ENCODE data around the gene JADE2. TPM values are rescaled to one million over a fixed set of nuclear protein-coding genes. Genes with fewer than 3 reads are reported as not detected.
A peak's percentile ranks its signal among the peaks of the same experiment; 100 is the strongest.
"Not testable (repeated sequence)": the region's sequence is repeated elsewhere in the genome, so short reads cannot be mapped to it uniquely, and the experiment has no call there.

The JADE2 gene
- total RNA-seq, 1 donor from 2014 or later = 5.2 TPM

DNA sequence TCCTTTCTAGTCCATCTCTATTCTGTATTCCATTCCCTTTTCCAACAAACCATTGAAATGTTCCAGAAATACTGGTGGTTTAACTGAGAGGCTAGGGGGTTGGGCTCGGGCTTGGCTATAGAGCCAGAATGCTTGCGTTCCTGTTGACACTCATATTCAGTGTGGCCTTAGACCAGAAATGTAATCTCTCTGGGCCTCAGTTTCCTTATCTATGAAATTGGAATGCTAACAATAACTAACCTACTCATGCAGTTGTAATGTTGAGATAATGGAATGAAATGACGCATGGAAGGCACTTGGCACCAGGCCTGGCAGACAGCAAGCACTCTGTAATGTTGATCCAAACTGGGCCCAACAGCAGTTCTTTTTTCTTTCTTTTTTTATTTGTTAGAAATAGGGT, 26.8 kb downstream of the JADE2 start:
- no peak for DNase-seq

DNA sequence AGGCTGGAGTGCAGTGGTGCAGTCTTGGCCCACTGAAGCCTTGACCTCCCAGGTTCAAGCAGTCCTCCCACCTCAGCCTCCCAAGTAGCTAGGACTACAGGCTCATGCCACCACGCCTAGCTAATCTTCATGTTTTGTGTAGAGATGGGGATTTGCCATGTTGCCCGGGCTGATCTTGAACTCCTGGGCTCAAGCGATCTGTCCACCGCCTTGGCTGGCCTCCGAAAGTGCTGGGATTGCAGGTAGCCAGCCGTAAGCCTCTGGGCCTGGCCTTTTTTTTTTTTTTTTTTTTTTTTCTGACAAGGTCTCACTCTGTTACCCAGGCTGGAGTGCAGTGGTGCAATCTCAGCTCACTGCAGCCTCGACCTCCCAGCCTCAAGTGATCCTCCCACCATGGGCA, 27.2 kb downstream of the JADE2 start:
- DNase-seq = not testable (repeated sequence)

- no peak for DNase-seq
These were observed 28.4 kb downstream of the JADE2 start for GRCh38 chr5:134553821-134554267.

DNA sequence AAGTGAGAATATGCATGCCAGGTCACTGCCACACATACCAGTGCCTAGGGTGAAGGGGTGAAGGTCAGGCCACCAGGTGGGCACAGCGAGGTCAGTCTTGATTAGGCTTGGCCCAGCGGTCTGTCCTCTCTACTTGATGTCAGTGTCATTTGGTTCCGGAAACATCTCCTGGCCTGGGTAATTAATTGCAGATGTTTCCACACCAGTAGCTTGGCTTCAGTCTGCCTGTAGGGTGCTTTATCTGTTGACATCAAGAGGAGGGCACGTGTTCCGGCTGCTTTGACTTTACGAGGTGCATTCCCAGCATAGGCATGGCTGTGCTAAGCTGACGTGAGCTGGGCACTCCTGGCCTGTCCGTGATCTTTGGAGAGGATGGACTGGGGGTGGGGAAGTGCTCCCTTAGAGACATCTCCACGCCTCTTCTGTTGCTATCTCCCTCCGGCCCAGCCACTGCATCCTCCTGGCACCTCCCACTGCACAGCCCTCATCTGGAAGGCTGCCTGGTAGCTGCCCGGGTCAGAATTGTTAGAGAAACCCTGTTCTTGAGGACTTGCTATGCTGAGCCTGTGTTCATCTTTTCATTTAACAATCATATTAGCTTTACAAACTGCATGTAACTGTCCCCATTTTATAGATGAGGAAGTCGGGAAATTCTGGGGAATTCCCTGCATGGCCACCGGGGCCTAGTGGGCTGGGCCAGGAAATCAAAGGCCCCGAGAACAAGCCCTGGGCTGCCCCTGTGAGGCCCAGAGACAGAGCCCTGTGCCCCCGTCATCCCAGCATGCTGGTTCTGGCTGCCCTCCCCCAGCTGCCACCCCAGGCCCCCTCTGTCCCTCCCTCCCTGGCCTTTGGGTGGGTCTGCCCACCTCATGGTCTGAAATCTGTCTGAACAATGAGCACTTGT, 29.1 kb downstream of the JADE2 start:
- no peak for DNase-seq

DNA sequence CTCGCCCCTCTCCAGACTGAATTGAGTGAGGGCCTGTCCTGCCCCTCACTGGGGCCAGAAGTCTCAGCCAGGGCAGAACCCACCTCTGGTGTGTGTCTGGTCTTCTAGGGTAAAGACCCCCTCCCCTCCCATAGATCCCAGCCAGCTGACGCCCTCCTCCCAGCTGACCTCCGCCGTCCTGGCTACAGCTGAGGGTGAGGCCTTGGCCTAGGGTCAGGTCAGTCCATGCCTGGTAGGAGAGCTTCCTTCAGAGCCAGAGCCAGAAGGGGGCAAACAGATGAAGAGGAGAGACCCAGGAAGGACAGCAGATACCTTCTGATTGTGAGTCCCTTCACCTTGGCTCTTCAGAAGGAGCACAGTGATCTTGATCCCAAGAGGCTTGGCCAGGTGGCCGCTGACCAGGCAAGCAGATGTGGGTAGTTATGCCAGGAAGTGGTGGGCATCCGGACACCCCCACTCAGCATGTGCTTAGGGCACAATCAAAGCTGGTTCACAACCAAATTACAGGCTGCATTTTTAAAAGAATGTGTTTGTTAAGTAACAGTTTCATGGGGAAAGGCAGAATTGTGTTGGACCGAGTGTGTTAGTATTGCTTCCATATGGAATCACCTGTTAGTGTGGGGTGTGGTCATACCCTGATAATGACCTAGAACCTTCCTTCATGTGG, 29.9 kb downstream of the JADE2 start:
- no peak for DNase-seq

- DNase-seq = peak; percentile 78
These were observed 30.4 kb downstream of the JADE2 start for GRCh38 chr5:134555890-134556311.

- not testable (repeated sequence) for DNase-seq
These were observed 31.1 kb downstream of the JADE2 start for GRCh38 chr5:134556588-134556987.

DNA sequence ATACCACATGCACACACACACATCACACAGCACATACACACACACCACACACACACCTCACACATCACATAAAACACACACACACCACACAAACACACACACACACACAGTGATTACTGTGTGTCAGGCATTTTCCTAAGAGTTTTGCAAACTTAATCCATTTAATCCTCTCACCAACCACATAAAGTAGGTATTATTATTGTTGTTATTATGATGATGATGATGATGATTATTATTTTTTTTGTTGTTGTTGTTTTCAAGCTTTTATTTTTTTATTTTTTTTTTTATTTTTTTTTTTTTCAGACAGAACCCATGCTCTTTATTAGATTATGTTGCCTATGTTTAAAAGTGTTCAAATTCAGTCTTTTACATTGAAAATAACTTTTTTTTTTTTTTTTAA, 31.5 kb downstream of the JADE2 start:
- no peak for DNase-seq

- no peak for DNase-seq
These were observed 34.2 kb downstream of the JADE2 start for GRCh38 chr5:134559672-134560071.

DNA sequence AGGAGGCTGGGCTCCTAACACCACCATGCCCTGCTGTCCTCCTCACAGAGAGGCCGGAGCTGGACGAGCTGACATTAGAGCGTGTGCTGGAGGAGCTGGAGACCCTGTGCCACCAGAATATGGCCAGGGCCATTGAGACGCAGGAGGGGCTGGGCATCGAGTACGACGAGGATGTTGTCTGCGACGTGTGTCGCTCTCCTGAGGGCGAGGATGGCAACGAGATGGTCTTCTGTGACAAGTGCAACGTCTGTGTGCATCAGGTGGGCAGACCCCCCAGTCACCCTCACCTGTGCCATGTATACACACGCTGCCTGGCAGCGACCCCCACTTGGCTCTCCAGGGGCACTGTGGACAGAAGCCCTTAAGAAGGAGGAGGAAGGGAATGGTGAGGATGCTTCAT, 35.2 kb downstream of the JADE2 start:
- DNase-seq = no peak

- DNase-seq = peak; percentile 48
These were observed 36.4 kb downstream of the JADE2 start for GRCh38 chr5:134561871-134562296.

GRCh38 chr5:134563221-134563620, 37.8 kb downstream of the JADE2 start:
- no peak for DNase-seq

DNA sequence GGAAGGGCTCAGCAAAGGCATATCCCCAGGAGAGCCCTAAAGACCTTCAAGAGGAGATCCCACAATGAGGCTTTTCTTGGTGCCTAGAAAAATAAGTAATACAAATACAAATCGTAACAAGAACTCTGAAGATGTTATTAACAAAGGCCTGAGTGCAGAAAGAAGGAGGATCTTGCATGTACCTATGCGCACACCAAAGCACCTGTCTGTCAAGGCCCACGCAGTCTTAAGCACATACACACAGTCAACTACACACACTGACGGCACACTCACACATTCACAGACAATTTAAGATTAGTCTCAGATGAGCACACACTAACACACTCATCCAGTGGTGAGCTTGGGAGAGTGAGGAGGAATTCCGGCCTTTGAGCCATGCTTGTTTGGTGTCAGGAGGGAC, 38.5 kb downstream of the JADE2 start:
- DNase-seq = no peak

GRCh38 chr5:134564396-134564795, 38.9 kb downstream of the JADE2 start:
- no peak for DNase-seq

DNA sequence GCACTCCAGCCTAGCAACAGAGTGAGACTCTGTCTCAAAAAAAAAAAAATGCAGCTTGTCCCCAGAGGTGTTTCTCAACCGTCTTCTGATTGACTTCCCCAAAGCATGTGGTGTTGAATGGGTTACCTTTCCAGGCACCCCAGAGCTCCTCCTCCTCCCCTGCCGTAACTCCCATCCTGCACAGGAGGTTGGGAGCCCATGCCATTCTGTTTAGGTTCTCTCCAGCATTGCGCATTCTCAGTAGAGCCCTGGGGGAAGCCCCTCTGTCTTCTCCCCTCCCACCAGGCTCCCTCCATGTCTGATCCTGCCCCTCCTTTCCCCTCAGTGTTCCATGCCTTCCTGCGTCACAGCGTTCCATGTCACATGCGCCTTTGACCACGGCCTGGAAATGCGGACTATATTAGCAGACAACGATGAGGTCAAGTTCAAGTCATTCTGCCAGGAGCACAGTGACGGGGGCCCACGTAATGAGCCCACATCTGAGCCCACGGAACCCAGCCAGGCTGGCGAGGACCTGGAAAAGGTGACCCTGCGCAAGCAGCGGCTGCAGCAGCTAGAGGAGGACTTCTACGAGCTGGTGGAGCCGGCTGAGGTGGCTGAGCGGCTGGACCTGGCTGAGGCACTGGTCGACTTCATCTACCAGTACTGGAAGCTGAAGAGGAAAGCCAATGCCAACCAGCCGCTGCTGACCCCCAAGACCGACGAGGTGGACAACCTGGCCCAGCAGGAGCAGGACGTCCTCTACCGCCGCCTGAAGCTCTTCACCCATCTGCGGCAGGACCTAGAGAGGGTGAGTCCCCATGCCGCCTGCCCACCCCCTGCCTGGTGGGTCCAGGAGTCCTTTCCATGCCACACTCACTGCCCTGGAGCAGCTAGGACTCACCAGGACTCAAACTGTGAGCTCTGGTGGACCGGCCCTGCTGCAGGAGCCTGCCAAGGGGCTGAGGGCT, 40.6 kb downstream of the JADE2 start:
- no peak for DNase-seq

DNA sequence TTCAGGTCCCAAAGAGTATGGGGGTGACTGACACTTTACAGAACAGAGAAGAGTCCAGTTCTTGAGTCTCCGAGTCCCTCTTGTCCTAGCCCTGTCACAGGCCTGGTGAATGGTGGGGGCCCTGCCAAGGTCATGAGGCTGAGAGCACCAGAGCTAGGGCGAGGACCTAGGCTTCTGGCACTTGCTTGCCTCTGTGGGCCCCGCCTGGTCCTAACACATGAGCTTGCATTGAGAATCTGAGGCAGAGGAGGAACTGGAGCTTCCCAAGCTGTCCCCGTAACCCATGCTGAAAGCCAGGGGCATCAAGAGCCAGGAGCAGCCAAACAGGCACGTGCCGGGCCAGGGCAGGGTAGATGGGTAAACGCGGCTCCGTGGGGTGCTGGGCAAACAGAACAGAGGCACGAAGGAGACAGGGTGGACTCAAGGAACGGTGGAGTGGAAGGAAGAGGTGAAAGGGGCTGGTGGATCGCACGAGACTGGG, 41.3 kb downstream of the JADE2 start:
- no peak for DNase-seq

GRCh38 chr5:134567641-134568336, 42.3 kb downstream of the JADE2 start:
- DNase-seq = no peak

DNA sequence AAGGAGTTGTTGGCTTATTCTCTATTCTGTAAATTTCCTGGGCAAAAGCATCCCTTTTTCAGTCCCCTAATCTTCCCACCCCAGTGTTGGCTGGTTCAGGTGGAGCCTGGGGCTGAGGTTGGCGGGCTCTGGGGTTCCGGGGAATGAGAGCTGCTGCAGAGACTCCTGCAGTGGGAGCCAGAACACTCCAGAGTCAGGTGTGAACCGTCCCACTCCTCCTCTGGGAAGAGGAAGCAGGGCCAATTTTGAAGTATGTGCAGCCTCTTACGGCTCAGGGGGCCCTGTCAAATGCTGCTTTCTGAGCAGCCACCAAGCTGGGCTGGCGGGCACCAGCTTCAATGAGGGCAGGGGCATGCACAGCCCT, 42.8 kb downstream of the JADE2 start:
- DNase-seq = no peak

DNA sequence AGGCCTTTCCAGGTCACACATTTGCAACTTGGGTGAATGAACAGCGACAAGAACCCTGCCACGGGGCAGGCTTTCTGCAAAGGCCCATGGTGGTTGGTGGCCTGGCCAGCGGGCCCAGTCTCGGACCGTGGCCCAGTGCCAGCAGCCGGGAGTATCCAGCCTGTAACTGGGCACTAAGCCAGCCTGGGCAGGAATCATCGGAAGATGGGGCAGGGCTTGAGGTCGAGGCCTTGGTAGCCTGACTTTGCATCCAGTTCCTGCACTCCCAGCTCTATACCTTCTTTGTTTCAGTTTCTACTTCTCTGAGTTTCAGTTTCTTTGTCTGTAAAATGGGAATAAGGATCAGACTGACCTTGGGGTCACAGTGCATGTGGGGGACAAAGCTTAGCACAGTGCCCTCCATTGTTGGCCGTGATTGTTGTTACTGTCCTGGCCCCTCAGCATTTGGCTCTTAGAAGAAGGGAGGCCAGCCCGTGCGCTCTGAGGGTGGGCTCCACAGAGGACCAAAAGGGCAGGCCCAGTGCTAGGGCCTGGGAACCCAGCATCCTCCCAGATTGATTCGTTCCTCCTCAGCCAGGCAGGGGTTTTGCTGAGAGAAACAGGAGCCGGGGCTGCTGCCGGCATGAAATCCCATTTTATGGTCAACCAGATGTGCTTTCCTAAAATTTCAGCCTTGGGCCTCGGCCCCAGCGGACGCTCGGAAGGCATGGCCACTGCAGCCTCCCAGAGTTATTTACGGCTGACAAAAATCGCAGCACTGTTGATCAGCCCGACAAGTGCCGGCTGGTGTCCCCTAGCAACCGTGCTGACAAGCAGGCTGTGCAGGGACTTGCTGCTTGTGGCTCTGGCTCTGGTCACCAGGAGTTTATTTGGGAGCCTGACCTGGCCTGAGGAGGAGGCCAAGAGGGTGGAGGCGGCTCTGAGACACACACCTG, 43.6 kb downstream of the JADE2 start:
- DNase-seq = peak; percentile 90

GRCh38 chr5:134569758-134570364, 44.4 kb downstream of the JADE2 start:
- no peak for DNase-seq
